HG03095 (cell line): ENCODE results near the gene PRSS48.
"Not testable (repeated sequence)": the region's sequence is repeated elsewhere in the genome, so short reads cannot be mapped to it uniquely, and the experiment has no call there.

Experiments
- ATAC-seq: cut with Tn5 transposase; IDR thresholded peaks from one replicate; pipeline ENCODE4 v1.9.1; 2021; ENCODE audit warnings: moderate library complexity; ENCODE audit not compliant: unreplicated experiment

PRSS48 gene

GRCh38 chr4:151276787-151277562, at the start of gene PRSS48:
TSS of gene PRSS48 (plus strand) at chr4:151277161. CDS start at chr4:151277173, 12 bp downstream.
- peak; percentile 59 for ATAC-seq

GRCh38 chr4:151227172-151227571, 49.8 kb upstream of the PRSS48 start:
- no peak for ATAC-seq

DNA sequence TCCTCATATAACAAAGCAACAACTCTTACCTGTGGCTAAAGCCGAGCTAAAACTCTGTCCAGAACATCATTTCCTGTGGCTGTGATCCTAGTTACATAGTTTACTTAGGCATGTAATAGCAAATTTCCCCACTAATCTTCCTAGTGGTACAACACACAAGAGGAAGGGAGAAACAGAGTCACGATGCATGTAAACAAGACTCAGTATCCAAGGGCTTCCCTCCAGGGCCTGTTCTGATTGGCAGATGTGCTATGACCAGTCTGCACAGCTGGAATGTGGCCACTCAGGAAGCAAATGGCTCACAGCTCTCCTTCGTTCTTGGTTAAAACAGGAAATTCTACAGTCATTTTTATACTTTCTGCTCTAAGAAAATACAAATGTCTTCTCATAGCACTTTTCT, 49.2 kb upstream of the PRSS48 start:
- no peak for ATAC-seq

DNA sequence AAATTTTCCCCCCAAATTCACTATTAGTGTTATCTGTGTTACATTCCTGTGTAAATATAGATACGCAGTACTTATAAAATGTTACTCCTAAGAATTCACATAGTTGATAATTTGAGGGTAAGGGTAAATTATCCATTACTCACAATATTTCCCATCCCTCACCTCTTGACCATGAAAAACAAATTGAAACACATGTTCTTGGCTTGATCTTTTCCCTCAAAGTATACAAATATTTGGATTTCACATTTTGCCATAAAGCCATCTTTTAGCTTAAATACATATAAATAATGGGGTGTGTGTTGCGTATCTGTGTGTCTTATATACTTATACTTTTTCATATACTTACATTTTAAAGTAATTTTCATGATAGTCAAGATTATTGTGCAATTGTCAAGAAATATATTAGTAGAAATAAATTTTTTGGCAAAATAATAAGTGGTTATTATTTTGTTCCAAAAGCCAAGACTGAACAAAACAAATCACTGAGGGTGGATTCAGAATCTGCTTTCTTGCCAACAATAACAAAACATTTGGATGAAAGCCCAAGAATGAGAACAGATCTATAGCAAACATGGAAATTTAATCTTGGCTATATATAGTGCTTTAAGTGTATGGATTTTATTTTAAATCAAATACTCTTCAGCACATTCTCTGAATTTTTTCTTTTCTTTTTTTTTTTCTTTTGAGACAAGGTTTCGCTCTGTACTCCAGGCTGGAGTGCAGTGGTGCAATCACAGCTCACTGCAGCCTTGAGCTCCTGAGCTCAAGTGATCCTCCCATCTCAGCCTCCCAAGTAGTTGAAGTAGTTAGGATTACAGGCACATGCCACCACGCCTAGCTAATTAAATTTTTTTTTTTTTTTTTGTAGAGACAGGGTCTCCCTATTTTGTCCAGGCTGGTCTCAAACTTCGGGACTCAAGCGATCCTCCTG, 48.5 kb upstream of the PRSS48 start:
- ATAC-seq, result no peak

GRCh38 chr4:151231915-151232595, 44.9 kb upstream of the PRSS48 start:
- no peak for ATAC-seq

- ATAC-seq, result no peak
Measured at GRCh38 chr4:151233600-151233999, 43.4 kb upstream of the PRSS48 start.

DNA sequence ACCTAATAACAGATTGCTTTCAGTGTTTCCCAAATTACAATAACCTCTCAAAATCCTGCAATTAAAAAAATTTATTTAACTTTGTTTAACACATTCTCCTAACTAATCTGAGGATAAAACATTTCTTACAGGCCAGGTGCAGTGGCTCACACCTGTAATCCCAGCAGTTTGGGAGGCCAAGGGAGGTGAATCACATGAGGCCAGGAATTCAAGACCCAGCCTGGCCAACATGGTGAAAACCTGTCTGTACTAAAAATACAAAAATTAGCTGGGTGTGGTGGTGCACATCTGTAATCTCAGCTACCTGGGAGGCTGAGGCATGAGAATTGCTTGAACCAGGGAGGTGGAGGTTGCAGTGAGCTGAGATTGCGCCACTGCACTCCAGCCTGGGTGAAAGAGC, 41.6 kb upstream of the PRSS48 start:
- ATAC-seq, result not testable (repeated sequence)

DNA sequence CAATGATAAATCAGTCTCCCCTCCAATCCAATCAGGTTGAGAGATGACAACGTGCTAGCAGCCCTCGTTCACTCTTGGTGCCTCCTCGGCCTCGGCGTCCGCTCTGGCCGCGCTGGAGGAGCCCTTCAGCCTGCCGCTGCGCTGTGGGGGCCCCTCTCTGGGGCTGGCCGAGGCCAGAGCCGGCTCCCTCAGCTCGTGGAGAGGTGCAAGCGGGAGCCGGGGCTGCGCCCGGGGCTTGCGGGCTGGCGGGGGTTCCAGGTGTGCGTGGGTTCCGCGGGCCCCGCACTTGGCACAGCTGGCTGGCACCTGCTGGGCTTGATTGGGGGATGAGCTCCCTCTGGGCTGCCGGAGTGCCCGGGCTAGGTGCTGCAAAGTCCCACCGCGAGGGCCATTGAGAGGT, 40.9 kb upstream of the PRSS48 start:
- ATAC-seq, result no peak

GRCh38 chr4:151238477-151238876, 38.5 kb upstream of the PRSS48 start:
- ATAC-seq, result no peak

DNA sequence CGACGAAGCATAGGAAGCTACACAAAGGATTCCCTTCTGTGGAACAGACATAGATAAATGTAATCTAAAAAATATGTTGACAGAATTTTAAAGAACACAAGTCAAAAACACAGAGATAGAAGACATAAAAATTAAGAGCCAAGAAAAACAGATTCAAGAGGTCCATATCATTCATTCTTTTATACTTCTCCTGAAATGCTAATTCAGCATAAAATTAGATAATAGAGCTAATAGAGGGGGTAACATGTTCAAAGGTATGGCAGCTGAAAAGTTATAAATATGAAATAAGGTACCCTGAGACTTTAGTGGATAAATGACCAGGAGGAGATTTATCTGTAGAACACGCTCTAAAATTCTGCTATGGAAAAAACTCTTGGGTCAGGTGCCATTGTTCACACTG, 37.4 kb upstream of the PRSS48 start:
- no peak for ATAC-seq

DNA sequence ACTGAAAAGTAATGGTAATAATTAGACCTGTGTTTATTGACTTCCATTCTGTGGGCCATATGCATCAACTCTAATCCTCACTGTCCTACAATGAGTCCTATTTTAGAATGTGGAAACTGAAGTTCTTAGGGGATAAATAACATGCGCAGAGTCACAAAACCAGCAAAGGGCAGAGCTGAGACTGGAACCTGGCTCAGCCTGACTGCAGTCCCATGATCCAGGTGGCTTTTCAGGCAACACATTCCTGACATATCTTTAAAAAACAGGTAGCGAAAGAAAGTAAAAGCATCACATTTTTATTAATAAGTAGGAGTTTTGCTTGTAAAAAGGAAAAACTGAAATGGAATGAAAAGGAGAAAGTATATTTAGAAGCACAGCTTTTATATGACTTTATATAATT, 34.7 kb upstream of the PRSS48 start:
- ATAC-seq, result no peak

- no peak for ATAC-seq
Measured at GRCh38 chr4:151246742-151247141, 30.2 kb upstream of the PRSS48 start.

GRCh38 chr4:151247395-151247794, 29.6 kb upstream of the PRSS48 start:
- ATAC-seq, result no peak

DNA sequence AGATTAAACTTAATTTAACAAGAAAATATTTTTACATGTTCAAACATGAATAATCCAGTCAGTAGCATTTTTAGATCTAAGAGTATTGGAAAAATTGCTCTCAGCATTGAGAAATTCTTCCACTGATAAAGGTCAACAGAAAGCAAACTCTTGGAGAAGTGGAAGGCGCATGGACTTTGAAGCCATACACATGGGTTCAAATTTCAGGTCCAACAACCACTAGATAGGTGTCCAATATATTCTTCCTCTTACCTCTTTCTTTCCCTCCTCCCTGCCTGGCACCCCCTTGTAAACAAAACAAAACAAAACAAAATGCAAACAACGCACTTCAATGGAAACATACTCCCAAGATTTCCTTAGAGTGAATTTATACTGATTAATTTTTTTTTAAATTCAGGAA, 28.4 kb upstream of the PRSS48 start:
- ATAC-seq, result no peak

DNA sequence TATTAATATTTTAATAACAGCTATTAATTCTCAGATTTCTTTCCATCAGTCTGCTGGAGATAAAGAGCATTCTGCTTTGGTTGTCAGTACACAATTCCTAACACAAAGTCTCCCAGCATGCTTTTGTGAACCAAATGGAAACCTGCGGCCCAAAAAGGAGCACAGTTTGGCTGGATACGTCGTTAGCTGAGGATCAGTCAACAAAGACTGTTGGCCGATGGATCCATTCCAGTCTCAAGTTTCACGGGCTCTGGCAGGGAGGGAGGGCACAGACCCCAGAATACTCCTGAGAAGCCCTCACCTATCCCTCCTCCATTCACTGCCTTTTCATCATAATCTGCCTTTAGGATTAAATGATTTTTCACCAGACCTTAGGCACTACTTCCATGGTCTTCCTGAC, 26.3 kb upstream of the PRSS48 start:
- ATAC-seq, result no peak

GRCh38 chr4:151251603-151252304, 25.2 kb upstream of the PRSS48 start:
- ATAC-seq, result no peak

DNA sequence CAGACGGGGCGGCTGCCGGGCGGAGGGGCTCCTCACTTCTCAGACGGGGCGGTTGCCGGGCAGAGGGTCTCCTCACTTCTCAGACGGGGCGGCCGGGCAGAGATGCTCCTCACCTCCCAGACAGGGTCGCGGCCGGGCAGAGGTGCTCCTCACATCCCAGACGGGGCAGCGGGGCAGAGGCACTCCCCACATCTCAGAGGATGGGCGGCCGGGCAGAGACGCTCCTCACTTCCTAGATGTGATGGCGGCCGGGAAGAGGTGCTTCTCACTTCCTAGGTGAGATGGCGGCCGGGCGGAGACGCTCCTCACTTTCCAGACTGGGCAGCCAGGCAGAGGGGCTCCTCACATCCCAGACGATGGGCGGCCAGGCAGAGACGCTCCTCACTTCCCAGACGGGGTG, 21.7 kb upstream of the PRSS48 start:
- ATAC-seq, result not testable (repeated sequence)

DNA sequence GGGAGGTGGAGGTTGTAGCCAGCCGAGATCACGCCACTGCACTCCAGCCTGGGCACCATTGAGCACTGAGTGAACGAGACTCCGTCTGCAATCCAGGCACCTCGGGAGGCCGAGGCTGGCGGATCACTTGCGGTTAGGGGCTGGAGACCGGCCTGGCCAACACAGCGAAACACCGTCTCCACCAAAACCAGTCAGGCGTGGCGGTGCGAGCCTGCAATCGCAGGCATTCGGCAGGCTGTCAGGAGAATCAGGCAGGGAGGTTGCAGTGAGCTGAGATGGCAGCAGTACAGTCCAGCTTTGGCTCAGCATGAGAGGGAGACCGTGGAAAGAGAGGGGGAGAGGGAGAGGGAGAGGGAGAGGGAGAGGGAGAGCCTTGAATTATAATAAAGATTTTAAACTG, 21.3 kb upstream of the PRSS48 start:
- not testable (repeated sequence) for ATAC-seq

DNA sequence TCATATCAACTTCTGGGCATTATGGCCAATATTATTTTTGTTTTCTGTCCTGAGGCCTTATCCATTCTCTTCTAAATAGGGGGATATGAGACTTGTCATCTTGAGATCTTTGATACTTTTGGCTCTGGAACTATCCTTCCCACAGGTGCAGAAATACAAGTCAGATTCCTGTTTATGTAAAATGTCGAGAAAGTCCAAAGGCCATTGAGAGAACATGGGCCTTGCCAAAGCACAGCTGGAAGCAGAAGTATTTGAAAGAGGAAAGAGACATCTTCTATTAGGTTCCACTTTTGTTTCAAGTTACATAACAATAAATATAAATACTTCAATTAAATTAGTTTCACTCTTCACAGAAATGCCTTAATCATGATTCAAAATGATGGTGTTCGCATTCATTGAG, 20.8 kb upstream of the PRSS48 start:
- no peak for ATAC-seq

- ATAC-seq, result no peak
Measured at GRCh38 chr4:151257704-151258103, 19.3 kb upstream of the PRSS48 start.

- ATAC-seq, result no peak
Measured at GRCh38 chr4:151259752-151260151, 17.2 kb upstream of the PRSS48 start.
